Activated CD4-positive, alpha-beta T cell treated with anti-CD3 and anti-CD28 coated beads for 36 hours (primary cell): ENCODE results near the gene GPR135. TPM values are rescaled to one million over a fixed set of nuclear protein-coding genes. Genes with fewer than 3 reads are reported as not detected.
"Not testable (repeated sequence)": the region's sequence is repeated elsewhere in the genome, so short reads cannot be mapped to it uniquely, and the experiment has no call there.

Experiments
- ATAC-seq: fragments of 200-7000 bp; cut with Tn5 transposase; one replicate; pipeline ENCODE4 v1.10.0; 2021; ENCODE audit warnings: mild to moderate bottlenecking, moderate library complexity
- CTCF ChIA-PET: fragments of 350-600 bp; sonication (Branson Sonifier 250); formaldehyde crosslinking; loops from one replicate; lab custom pipeline; 2021; ENCODE audit warnings: antibody characterized with exemption; lab: Charles Lee
- POLR2A ChIA-PET: fragments of 350-600 bp; sonication (Branson Sonifier 250); formaldehyde crosslinking; loops from one replicate; lab custom pipeline; 2021; ENCODE audit warnings: antibody characterized with exemption, inconsistent platforms; lab: Charles Lee
- DNase-seq: peaks from one replicate; pipeline ENCODE4 v3.0.0-alpha.2; 2020
- H3K27ac Mint-ChIP-seq: one replicate; pipeline ENCODE4 v1.8.0; 2021; ENCODE audit warnings: mixed read lengths
- H3K27me3 Mint-ChIP-seq: one replicate; pipeline ENCODE4 v1.8.0; 2021; ENCODE audit warnings: mixed read lengths
- H3K36me3 Mint-ChIP-seq: one replicate; pipeline ENCODE4 v1.8.0; 2021; ENCODE audit warnings: low read depth, mixed read lengths
- H3K4me1 Mint-ChIP-seq: one replicate; pipeline ENCODE4 v1.8.0; 2021; ENCODE audit warnings: mixed read lengths
- H3K4me3 Mint-ChIP-seq: one replicate; pipeline ENCODE4 v1.8.0; 2021; ENCODE audit warnings: mild to moderate bottlenecking, moderate library complexity, mixed read lengths
- H3K9me3 Mint-ChIP-seq: one replicate; pipeline ENCODE4 v1.8.0; 2021; ENCODE audit warnings: low read depth, mixed read lengths
- intact Hi-C, 2 experiments: fragments of 100-400 bp; cut with DNase I in 1 of 2; cut with micrococcal nuclease in 1 of 2; formaldehyde crosslinking; loops; one replicate each; pipeline versions ENCODE4 v1.14.2 to v1.15.1; 2022 to 2024; cut with DNase I, micrococcal nuclease
- total RNA-seq, 2 experiments: library from RNA; stranded (reverse); gene quantifications; one replicate each; pipeline ENCODE4 v1.2.3, GENCODE V29; 2021

Gene GPR135
- total RNA-seq, 2 experiments from 2014 or later = 0.98 to 1.1 TPM

DNA sequence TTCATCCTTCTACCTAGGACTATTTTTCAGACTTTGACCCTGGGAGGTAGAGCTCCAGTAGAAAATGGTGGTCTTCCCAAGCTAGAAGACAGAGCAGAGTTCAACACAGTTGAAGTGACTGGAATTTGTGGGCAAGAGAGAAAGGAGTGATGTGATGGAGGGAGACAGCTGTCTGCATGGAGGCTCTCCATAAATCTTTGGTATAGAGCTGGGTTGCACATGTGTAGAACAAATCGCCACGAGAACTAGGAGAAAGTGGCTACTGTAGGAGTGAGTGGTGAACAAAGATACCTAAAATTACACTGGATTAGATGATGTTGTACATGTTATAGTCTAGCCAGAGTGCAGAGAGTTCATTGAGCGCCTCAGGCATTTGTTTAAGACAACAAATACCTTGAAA, 14.5 kb downstream of the GPR135 start:
- intact Hi-C loops = no loop called here
- no peak overlapping the region for H3K27ac Mint-ChIP-seq
- no peak overlapping the region for H3K4me3 Mint-ChIP-seq
- POLR2A ChIA-PET = no interaction called here
- no peaks in the 10 kb centered on the region for H3K4me1 Mint-ChIP-seq
- H3K9me3 Mint-ChIP-seq = no peaks in the 10 kb centered on the region
- H3K27me3 Mint-ChIP-seq = no peaks in the 10 kb centered on the region
- DNase-seq (no peak), ATAC-seq (no peak)
- H3K36me3 Mint-ChIP-seq = peaks cover 5% of the 10 kb centered on the region
- CTCF ChIA-PET = no interaction called here

DNA sequence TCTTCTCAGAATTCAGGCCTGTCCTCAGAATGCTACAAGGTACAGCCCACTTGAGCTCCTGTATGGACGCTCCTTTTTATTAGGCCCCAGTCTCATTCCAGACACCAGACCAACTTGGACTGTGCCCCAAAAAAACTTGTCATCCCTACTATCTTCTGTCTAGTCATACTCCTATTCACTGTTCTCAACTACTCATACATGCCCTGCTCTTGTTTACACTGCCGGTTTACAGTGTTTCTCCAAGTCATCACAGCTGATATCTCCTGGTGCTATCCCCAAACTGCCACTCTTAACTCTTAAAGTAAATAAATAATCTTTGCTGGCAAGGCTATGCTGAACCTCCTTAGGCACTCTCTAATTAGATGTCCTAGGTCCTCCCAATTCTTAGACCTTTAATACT, 16.5 kb downstream of the GPR135 start:
- H3K4me1 Mint-ChIP-seq, DNase-seq, ATAC-seq, H3K9me3 Mint-ChIP-seq, H3K27me3 Mint-ChIP-seq, H3K36me3 Mint-ChIP-seq, H3K27ac Mint-ChIP-seq, POLR2A ChIA-PET, intact Hi-C loops, CTCF ChIA-PET, H3K4me3 Mint-ChIP-seq: not testable (repeated sequence)

GRCh38 chr14:59439256-59439965, 25.8 kb downstream of the GPR135 start:
- intact Hi-C loops = no loop called here
- no peak for DNase-seq
- H3K27ac Mint-ChIP-seq = no peak overlapping the region
- no peaks in the 10 kb centered on the region for H3K9me3 Mint-ChIP-seq
- ChIA-PET CTCF (interaction anchor here (1.1 kb wide), 1 partner anchor 10 kb away, joined by 4 read pairs; no protein-coding TSS in a partner anchor), POLR2A (no interaction called here)
- H3K4me3 Mint-ChIP-seq = no peak overlapping the region
- ATAC-seq = no peak
- H3K36me3 Mint-ChIP-seq = no peaks in the 10 kb centered on the region
- H3K27me3 Mint-ChIP-seq = no peaks in the 10 kb centered on the region
- H3K4me1 Mint-ChIP-seq = no peaks in the 10 kb centered on the region

- ATAC-seq = no peak
- H3K36me3 Mint-ChIP-seq = no peaks in the 10 kb centered on the region
- ChIA-PET POLR2A (no interaction called here), CTCF (interaction anchor here (1.1 kb wide), 1 partner anchor 8 kb away, joined by 4 read pairs; no protein-coding TSS in a partner anchor)
- H3K4me1 Mint-ChIP-seq = no peaks in the 10 kb centered on the region
- H3K9me3 Mint-ChIP-seq = no peaks in the 10 kb centered on the region
- H3K4me3 Mint-ChIP-seq = no peak overlapping the region
- no peaks in the 10 kb centered on the region for H3K27me3 Mint-ChIP-seq
- H3K27ac Mint-ChIP-seq = no peak overlapping the region
- intact Hi-C loops = no loop called here
- DNase-seq = no peak
These were observed 27.0 kb downstream of the GPR135 start for GRCh38 chr14:59438195-59438647.

DNA sequence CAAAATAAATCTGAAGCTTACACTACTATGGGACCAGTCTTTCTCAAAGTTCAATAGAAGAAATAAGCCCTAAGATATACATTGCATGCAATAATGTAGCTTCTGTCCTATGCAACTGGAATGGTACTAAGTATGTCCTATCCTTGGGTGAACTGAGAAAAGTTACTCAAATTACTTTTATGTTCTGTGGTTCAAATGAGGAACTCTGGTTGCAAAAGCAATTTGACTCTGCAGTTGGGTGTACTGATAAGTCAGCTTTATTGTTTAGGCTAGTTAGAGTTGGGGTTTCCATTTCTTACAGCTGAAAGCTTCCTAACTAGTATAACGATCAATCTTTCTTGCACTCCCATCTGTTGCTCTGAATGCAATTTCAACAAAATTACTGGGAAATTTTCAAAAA, 29.2 kb downstream of the GPR135 start:
- Mint-ChIP-seq H3K9me3 (no peaks in the 10 kb centered on the region), H3K27me3 (no peaks in the 10 kb centered on the region), H3K27ac (no peak overlapping the region), H3K4me1 (no peaks in the 10 kb centered on the region), H3K4me3 (no peak overlapping the region), H3K36me3 (no peaks in the 10 kb centered on the region)
- intact Hi-C loops = no loop called here
- ATAC-seq = no peak
- POLR2A ChIA-PET = no interaction called here
- DNase-seq = no peak
- CTCF ChIA-PET = interaction anchor here (1.5 kb wide), 1 partner anchor 309 kb away, joined by 5 read pairs; no protein-coding TSS in a partner anchor

- ATAC-seq = no peak
- no peak for DNase-seq
- Mint-ChIP-seq H3K27me3 (no peaks in the 10 kb centered on the region), H3K4me3 (no peak overlapping the region), H3K4me1 (no peaks in the 10 kb centered on the region), H3K36me3 (no peaks in the 10 kb centered on the region), H3K27ac (no peak overlapping the region), H3K9me3 (no peaks in the 10 kb centered on the region)
- intact Hi-C loops = no loop called here
- ChIA-PET CTCF (interaction anchor here (1.5 kb wide), 2 partner anchors 9 to 308 kb away, joined by 5 to 7 read pairs; no protein-coding TSS in a partner anchor), POLR2A (no interaction called here)
These were observed 30.1 kb downstream of the GPR135 start for GRCh38 chr14:59435101-59435500.

GRCh38 chr14:59429790-59430189, 35.4 kb downstream of the GPR135 start:
- ATAC-seq (no peak), DNase-seq (no peak)
- ChIA-PET POLR2A (no interaction called here), CTCF (interaction anchor here (0.9 kb wide), 2 partner anchors 9 to 148 kb away, joined by 3 to 4 read pairs; no protein-coding TSS in a partner anchor)
- Mint-ChIP-seq H3K4me1 (peaks cover 6% of the 10 kb centered on the region), H3K9me3 (no peaks in the 10 kb centered on the region), H3K27me3 (peaks cover 3% of the 10 kb centered on the region), H3K4me3 (no peak overlapping the region), H3K36me3 (no peaks in the 10 kb centered on the region), H3K27ac (no peak overlapping the region)
- intact Hi-C loops = no loop called here

- intact Hi-C loops = no loop called here
- peak; percentile 68 for ATAC-seq
- DNase-seq = no peak
- Mint-ChIP-seq H3K27me3 (peaks cover 3% of the 10 kb centered on the region), H3K4me1 (peaks cover 6% of the 10 kb centered on the region), H3K36me3 (no peaks in the 10 kb centered on the region), H3K4me3 (no peak overlapping the region), H3K27ac (no peak overlapping the region), H3K9me3 (no peaks in the 10 kb centered on the region)
- POLR2A ChIA-PET = no interaction called here
- CTCF ChIA-PET = interaction anchor here (0.9 to 1.0 kb wide), 2 partner anchors 15 to 287 kb away, joined by 3 to 4 read pairs; no protein-coding TSS in a partner anchor
These were observed 36.6 kb downstream of the GPR135 start for GRCh38 chr14:59428581-59429012.

DNA sequence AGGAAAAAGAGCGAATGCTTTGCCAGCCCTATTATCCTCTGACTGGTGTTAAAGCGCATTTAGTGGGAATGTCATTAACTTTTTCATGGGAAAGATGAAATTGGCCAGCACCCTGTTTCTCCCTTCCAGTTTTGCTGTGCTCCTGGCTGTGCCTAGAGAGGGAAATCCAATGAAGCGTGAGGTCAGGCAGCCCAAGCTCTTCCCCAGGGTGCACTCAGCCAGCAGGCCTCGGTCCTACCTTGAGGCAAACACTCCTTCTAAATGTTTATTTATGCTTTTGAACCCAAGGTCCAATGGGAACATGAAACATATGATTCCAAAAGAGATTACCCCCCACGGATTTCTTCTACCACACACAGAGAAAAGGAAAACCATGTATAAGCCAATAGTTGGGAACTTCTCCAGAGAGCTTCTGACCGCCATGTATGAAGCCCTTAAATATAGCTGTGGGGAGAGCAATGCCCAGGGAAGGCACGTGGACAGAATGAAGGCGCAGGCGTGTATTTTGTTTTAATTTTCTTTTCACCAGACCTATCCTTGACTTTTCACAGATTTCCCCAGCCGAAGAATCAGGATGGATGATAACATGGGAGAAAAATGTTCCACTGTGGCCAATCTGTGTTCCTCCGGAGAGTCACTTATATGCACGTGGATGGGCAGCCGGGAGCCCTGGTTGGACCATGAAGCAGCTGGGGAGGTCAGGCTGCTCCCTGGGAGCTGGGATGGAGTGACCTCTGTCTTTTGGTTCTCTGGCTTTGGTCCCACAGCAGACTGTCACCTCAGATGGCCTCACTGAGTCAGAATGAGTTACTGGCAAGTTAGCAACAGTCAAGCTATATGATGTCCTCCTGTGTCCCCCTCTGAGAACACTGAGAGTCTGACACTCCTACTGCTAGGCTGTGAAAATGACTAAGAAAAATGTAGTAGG, 37.3 kb downstream of the GPR135 start:
- POLR2A ChIA-PET = no interaction called here
- CTCF ChIA-PET = interaction anchor here (1.0 kb wide), 1 partner anchor 16 kb away, joined by 4 read pairs; no protein-coding TSS in a partner anchor
- Mint-ChIP-seq H3K4me3 (no peak overlapping the region), H3K4me1 (peaks cover 6% of the 10 kb centered on the region), H3K36me3 (no peaks in the 10 kb centered on the region), H3K27ac (no peak overlapping the region), H3K9me3 (no peaks in the 10 kb centered on the region), H3K27me3 (peaks cover 3% of the 10 kb centered on the region)
- intact Hi-C loops = no loop called here
- DNase-seq = peak; percentile 6
- ATAC-seq = peak; percentile 73

DNA sequence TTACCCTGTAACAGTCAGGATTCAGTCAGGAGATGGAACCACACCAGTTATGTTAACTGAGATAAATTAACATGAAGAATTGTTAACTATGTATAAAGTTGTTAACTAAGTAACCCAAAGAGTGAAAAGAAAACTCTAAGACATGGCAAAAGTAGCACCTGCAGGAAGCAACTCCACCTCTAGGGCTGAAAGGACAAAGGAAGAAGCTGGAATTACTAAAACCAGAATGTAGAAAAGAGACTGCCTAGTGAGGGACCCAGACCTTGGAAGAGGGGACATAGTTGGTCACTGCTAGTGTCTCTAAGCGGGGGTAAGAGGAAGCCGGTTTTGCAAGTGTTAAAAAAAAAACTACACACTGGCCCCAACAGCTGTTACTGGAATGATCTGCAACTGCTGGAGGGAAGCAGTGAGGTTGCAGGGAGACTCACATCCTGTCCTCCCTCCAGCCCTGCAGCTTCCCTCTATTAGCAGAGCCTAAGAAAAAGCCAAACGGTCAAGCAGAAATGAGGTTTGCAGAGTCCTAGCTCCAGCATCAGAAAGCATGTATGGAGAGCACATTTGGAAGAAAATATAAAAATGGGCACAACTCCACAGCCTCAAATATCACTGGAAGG, 39.8 kb downstream of the GPR135 start:
- H3K4me1 Mint-ChIP-seq = peaks cover 6% of the 10 kb centered on the region
- ChIA-PET POLR2A (no interaction called here), CTCF (no interaction called here)
- H3K27me3 Mint-ChIP-seq = peaks cover 3% of the 10 kb centered on the region
- H3K4me3 Mint-ChIP-seq = no peak overlapping the region
- no peak overlapping the region for H3K27ac Mint-ChIP-seq
- no peaks in the 10 kb centered on the region for H3K36me3 Mint-ChIP-seq
- DNase-seq = no peak
- H3K9me3 Mint-ChIP-seq = no peaks in the 10 kb centered on the region
- ATAC-seq = no peak
- intact Hi-C loops = no loop called here

GRCh38 chr14:59424341-59425071, 40.7 kb downstream of the GPR135 start:
- H3K4me3 Mint-ChIP-seq = no peak overlapping the region
- CTCF ChIA-PET = no interaction called here
- no peak overlapping the region for H3K27ac Mint-ChIP-seq
- peaks cover 3% of the 10 kb centered on the region for H3K27me3 Mint-ChIP-seq
- no peak for DNase-seq
- ATAC-seq = no peak
- H3K9me3 Mint-ChIP-seq = no peaks in the 10 kb centered on the region
- H3K4me1 Mint-ChIP-seq = peaks cover 6% of the 10 kb centered on the region
- intact Hi-C loops = no loop called here
- POLR2A ChIA-PET = no interaction called here
- no peaks in the 10 kb centered on the region for H3K36me3 Mint-ChIP-seq
